Stimulated activated CD4-positive, alpha-beta T cell treated with anti-CD3 and anti-CD28 coated beads, TNF-alpha, amount 100 ng/mL, for 48 hours (primary cell): Measurements from ENCODE around the gene NRG2.

Experiments
- DNase-seq, 3 donors: peaks; one replicate each; pipeline ENCODE4 v3.0.0-alpha.2; 2020; ENCODE audit warnings: low read depth in 3 of 3

Gene NRG2

GRCh38 chr5:139904566-139904815, 138.6 kb downstream of the NRG2 start:
- DNase-seq: no peak

GRCh38 chr5:139903795-139904565, 139.1 kb downstream of the NRG2 start:
- DNase-seq: peak in 1 of 3 donors; percentile 4

- no peak for DNase-seq
Measured at GRCh38 chr5:139903450-139903794, 139.7 kb downstream of the NRG2 start.

GRCh38 chr5:139901986-139902385, 141.1 kb downstream of the NRG2 start:
- no peak for DNase-seq

GRCh38 chr5:139901251-139901575, 141.9 kb downstream of the NRG2 start:
- no peak for DNase-seq

GRCh38 chr5:139900546-139901250, 142.4 kb downstream of the NRG2 start:
- no peak for DNase-seq

- no peak for DNase-seq
Measured at GRCh38 chr5:139898981-139899380, 144.1 kb downstream of the NRG2 start.

GRCh38 chr5:139897982-139898381, 145.1 kb downstream of the NRG2 start:
- DNase-seq: no peak

GRCh38 chr5:139897342-139897741, 145.8 kb downstream of the NRG2 start:
- no peak for DNase-seq

GRCh38 chr5:139896718-139897117, 146.4 kb downstream of the NRG2 start:
- no peak for DNase-seq

GRCh38 chr5:139895647-139896046, 147.5 kb downstream of the NRG2 start:
- no peak for DNase-seq

GRCh38 chr5:139895046-139895445, 148.1 kb downstream of the NRG2 start:
- DNase-seq: no peak

- DNase-seq: no peak
Measured at GRCh38 chr5:139893873-139894272, 149.2 kb downstream of the NRG2 start.

- DNase-seq: no peak
Measured at GRCh38 chr5:139889410-139889809, 153.7 kb downstream of the NRG2 start.

- no peak for DNase-seq
Measured at GRCh38 chr5:139888370-139888769, 154.7 kb downstream of the NRG2 start.

GRCh38 chr5:139886213-139886612, 156.9 kb downstream of the NRG2 start:
- no peak for DNase-seq

GRCh38 chr5:139885857-139886208, 157.3 kb downstream of the NRG2 start:
- no peak for DNase-seq

GRCh38 chr5:139885172-139885856, 157.8 kb downstream of the NRG2 start:
- DNase-seq: no peak

GRCh38 chr5:139884734-139885133, 158.4 kb downstream of the NRG2 start:
- DNase-seq: no peak

GRCh38 chr5:139884144-139884543, 159.0 kb downstream of the NRG2 start:
- no peak for DNase-seq

- no peak for DNase-seq
Measured at GRCh38 chr5:139882961-139883539, 160.0 kb downstream of the NRG2 start.

- no peak for DNase-seq
Measured at GRCh38 chr5:139882316-139882715, 160.8 kb downstream of the NRG2 start.

GRCh38 chr5:139881143-139881733, 161.9 kb downstream of the NRG2 start:
- DNase-seq: no peak
